HCT116 (cell line): ENCODE measurements around the gene UFSP2. TPM values are rescaled to one million over a fixed set of nuclear protein-coding genes. Genes with fewer than 3 reads are reported as not detected.

Experiments
- ATAC-seq: fragments of 200-7000 bp; cut with Tn5 transposase; 2 replicates; pipeline ENCODE4 v1.9.1; 2020; ENCODE audit warnings: mild to moderate bottlenecking, moderate library complexity
- BruUV-seq: library from RNA; stranded (reverse); fragments of 400-500 nt; replicated peaks from 2 replicates; lab custom pipeline; 2021; lab: Mats Ljungman, UMichigan
- CTCF ChIA-PET: fragments of 300-600 bp; sonication (Branson Sonifier 250); formaldehyde crosslinking; loops from one replicate; lab custom pipeline; 2021; ENCODE audit warnings: antibody characterized with exemption; lab: Charles Lee
- POLR2A ChIA-PET: fragments of 300-600, 350-600 bp; sonication (Branson Sonifier 250); formaldehyde crosslinking; loops from one replicate; lab custom pipeline; 2021; ENCODE audit warnings: antibody characterized with exemption; lab: Charles Lee
- RAD21 ChIA-PET, 2 experiments: fragments of 300-600 bp; sonication (Branson Sonifier 250); formaldehyde crosslinking; loops; one replicate each; lab custom pipeline; 2023; ENCODE audit warnings: low total read pairs in 2 of 2; ENCODE audit not compliant: uncharacterized antibody in 2 of 2, unreplicated experiment in 2 of 2, low non-redundant PET in 1 of 2; lab: Charles Lee
- DNase-seq: peaks from one replicate; pipeline ENCODE4 v3.0.0-alpha.2; 2010; ENCODE audit warnings: low read depth, low spot score
- H2AFZ ChIP-seq: fragments of 200-600 bp; shearing (Covaris generic), sonication (generic); 2 replicates; pipeline ENCODE4 v1.6.1; 2017; ENCODE audit warnings: low read depth, mixed run types, mixed read lengths, antibody characterized with exemption, low read length; ENCODE audit not compliant: poor library complexity, severe bottlenecking
- H3K27ac ChIP-seq: 2 replicates; pipeline ENCODE4 v1.5.1; 2012; ENCODE audit warnings: low read depth, low read length
- H3K27me3 ChIP-seq: fragments of 200-600 bp; sonication (generic); 2 replicates; pipeline ENCODE4 v1.6.1; 2016; ENCODE audit warnings: mixed run types, low read length, mixed read lengths; ENCODE audit not compliant: insufficient read depth
- H3K36me3 ChIP-seq, 2 experiments: fragments of 200-500 bp in 1 of 2; fragments of 200-600 bp in 1 of 2; sonication (Bioruptor generic) in 1 of 2; sonication (generic) in 1 of 2; 2 replicates each; pipeline versions ENCODE4 v1.5.1 to v1.6.1; 2014 to 2016; ENCODE audit warnings: low read length in 2 of 2, inconsistent platforms in 1 of 2, mixed read lengths in 1 of 2, mixed run types in 1 of 2; ENCODE audit not compliant: insufficient read depth in 2 of 2, control insufficient read depth in 1 of 2
- H3K4me1 ChIP-seq, 2 experiments: fragments of 200-600 bp in 1 of 2; sonication (generic) in 1 of 2; 2 replicates each; pipeline versions ENCODE4 v1.5.1 to v1.6.1; 2012 to 2017; ENCODE audit warnings: low read length in 2 of 2, inconsistent platforms in 1 of 2, mild to moderate bottlenecking in 1 of 2, mixed read lengths in 1 of 2, mixed run types in 1 of 2, moderate library complexity in 1 of 2; ENCODE audit not compliant: insufficient read depth in 2 of 2, control insufficient read depth in 1 of 2
- H3K4me2 ChIP-seq: fragments of 200-600 bp; sonication (generic); 2 replicates; pipeline ENCODE4 v1.6.1; 2017; ENCODE audit warnings: mixed run types, low read length, mixed read lengths
- H3K4me3 ChIP-seq, 2 experiments: fragments of 200-600 bp in 1 of 2; sonication (generic) in 1 of 2; replicated peaks in 1 of 2; 2 replicates each; pipeline ENCODE4 v1.5.1; 2011 to 2016; ENCODE audit warnings: low read length in 2 of 2, control low read depth in 1 of 2, low read depth in 1 of 2, mild to moderate bottlenecking in 1 of 2, mixed read lengths in 1 of 2, mixed run types in 1 of 2
- H3K79me2 ChIP-seq: fragments of 200-600 bp; sonication (generic); 2 replicates; pipeline ENCODE4 v1.6.1; 2017; ENCODE audit warnings: mild to moderate bottlenecking, mixed run types, low read length, moderate library complexity, mixed read lengths; ENCODE audit not compliant: insufficient read depth
- H3K9ac ChIP-seq: fragments of 200-600 bp; sonication (generic); 2 replicates; pipeline ENCODE4 v1.6.1; 2016; ENCODE audit warnings: low read length, mixed read lengths
- H3K9me2 ChIP-seq: fragments of 200-600 bp; sonication (generic), shearing (Covaris generic); 2 replicates; pipeline ENCODE4 v1.6.1; 2017; ENCODE audit warnings: mixed run types, mild to moderate bottlenecking, moderate library complexity; ENCODE audit not compliant: insufficient read depth
- H3K9me3 ChIP-seq, 2 experiments: fragments of 200-500 bp in 1 of 2; fragments of 200-600 bp in 1 of 2; sonication (Bioruptor generic) in 1 of 2; sonication (generic) in 1 of 2; 2 replicates each; pipeline ENCODE4 v1.6.1; 2014 to 2017; ENCODE audit warnings: low read length in 2 of 2, mixed read lengths in 2 of 2, inconsistent platforms in 1 of 2, low read depth in 1 of 2, mild to moderate bottlenecking in 1 of 2, mixed run types in 1 of 2, moderate library complexity in 1 of 2; ENCODE audit not compliant: control insufficient read depth in 1 of 2, insufficient read depth in 1 of 2
- H4K20me1 ChIP-seq: fragments of 200-600 bp; sonication (generic), shearing (Covaris generic); 2 replicates; pipeline ENCODE4 v1.6.1; 2017; ENCODE audit warnings: mixed run types, mild to moderate bottlenecking, moderate library complexity; ENCODE audit not compliant: insufficient read depth
- CBX3 ChIP-seq: IDR thresholded peaks from 2 replicates; pipeline ENCODE4 v1.6.1; 2012; ENCODE audit warnings: low read depth
- CEBPB ChIP-seq: IDR thresholded peaks from 2 replicates; pipeline ENCODE4 v1.6.1; 2012; ENCODE audit warnings: low read depth
- EGR1 ChIP-seq: IDR thresholded peaks from 2 replicates; pipeline ENCODE4 v1.6.1; 2012; ENCODE audit warnings: low read depth
- ELF1 ChIP-seq: IDR thresholded peaks from 2 replicates; pipeline ENCODE4 v1.6.1; 2012; ENCODE audit warnings: low read depth, borderline replicate concordance
- EZH2 ChIP-seq: fragments of 200-600 bp; sonication (generic); IDR thresholded peaks from 2 replicates; pipeline ENCODE4 v1.6.1; 2017; ENCODE audit warnings: antibody characterized with exemption, mixed run types
- EZH2phosphoT487 ChIP-seq: fragments of 200-600 bp; IDR thresholded peaks from 2 replicates; pipeline ENCODE4 v1.6.1; 2018; ENCODE audit warnings: antibody characterized with exemption, borderline replicate concordance
- JUND ChIP-seq: IDR thresholded peaks from 2 replicates; pipeline ENCODE4 v1.6.1; 2012
- POLR2A ChIP-seq: IDR thresholded peaks from 2 replicates; pipeline ENCODE4 v1.7.0; 2011; ENCODE audit warnings: borderline replicate concordance; ENCODE audit not compliant: insufficient read depth, insufficient read length; ENCODE audit errors: extremely low read depth
- POLR2AphosphoS5 ChIP-seq: IDR thresholded peaks from 2 replicates; pipeline ENCODE4 v1.6.1; 2011; ENCODE audit warnings: mild to moderate bottlenecking, low read depth, low read length, moderate library complexity
- RAD21 ChIP-seq: IDR thresholded peaks from 2 replicates; pipeline ENCODE4 v1.6.1; 2012; ENCODE audit warnings: low read depth, mild to moderate bottlenecking
- SIN3A ChIP-seq: IDR thresholded peaks from 2 replicates; pipeline ENCODE4 v1.6.1; 2012; ENCODE audit warnings: low read depth
- SRF ChIP-seq: IDR thresholded peaks from 2 replicates; pipeline ENCODE4 v1.6.1; 2012; ENCODE audit warnings: low read depth
- TCF7L2 ChIP-seq: IDR thresholded peaks from 2 replicates; pipeline ENCODE4 v1.7.0; 2011; ENCODE audit warnings: borderline replicate concordance, inconsistent platforms; ENCODE audit not compliant: insufficient read depth, insufficient read length; ENCODE audit errors: extremely low read depth
- YY1 ChIP-seq: IDR thresholded peaks from 2 replicates; pipeline ENCODE4 v1.6.1; 2011; ENCODE audit warnings: low read length, low read depth, moderate library complexity, mild to moderate bottlenecking; ENCODE audit not compliant: insufficient replicate concordance; ENCODE audit errors: extremely low read depth
- ZNF274 ChIP-seq: fragments of 200-500 bp; sonication (Bioruptor generic); IDR thresholded peaks from 2 replicates; pipeline ENCODE4 v1.6.1; 2014; ENCODE audit warnings: mild to moderate bottlenecking, low read depth, low read length, inconsistent platforms
- intact Hi-C: fragments of 100-400 bp; cut with micrococcal nuclease; formaldehyde crosslinking; loops from 2 replicates; pipeline ENCODE4 v1.10.0; 2022
- total RNA-seq: library from RNA; stranded (reverse); gene quantifications from one replicate; pipeline ENCODE4 v1.2.1, GENCODE V29; 2021; ENCODE audit not compliant: unreplicated experiment
- TF ChIP-seq, protein P1 (sequence below): IDR thresholded peaks from 2 replicates; pipeline ENCODE4 v1.6.1; 2012
- TF ChIP-seq, protein P2 (sequence below): IDR thresholded peaks from 2 replicates; pipeline ENCODE4 v1.6.1; 2012
- TF ChIP-seq, protein P3 (sequence below): IDR thresholded peaks from 2 replicates; pipeline ENCODE4 v1.6.1; 2011; ENCODE audit warnings: mild to moderate bottlenecking, low read length, moderate library complexity; ENCODE audit not compliant: insufficient replicate concordance; ENCODE audit errors: extremely low read depth

The UFSP2 gene
- total RNA-seq, 1 experiment from 2014 or later = 29.4 TPM

DNA sequence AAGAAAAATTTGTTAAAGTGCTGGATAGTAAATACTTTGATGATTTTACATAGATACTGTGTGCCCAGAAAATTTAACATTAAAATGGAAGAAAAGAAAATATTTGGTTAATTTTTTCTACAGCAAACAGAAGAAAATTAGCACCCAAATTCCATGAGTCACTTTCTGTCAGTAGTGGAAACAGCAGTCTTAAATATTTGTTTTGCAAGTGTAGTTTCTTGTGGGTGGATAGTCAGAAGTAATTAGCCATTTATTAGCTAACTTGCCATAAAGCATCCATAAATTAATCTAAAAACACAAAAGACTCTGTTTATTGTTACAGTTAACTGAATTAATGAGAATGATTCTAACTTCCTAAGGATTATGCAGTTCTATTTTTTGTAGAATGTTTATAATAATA is 9.7 kb upstream of the UFSP2 start:
- Histone ChIP-seq H3K36me3 (no peaks in the 10 kb centered on the region), H2AFZ (no peak overlapping the region), H3K4me3 (no peak overlapping the region), H3K27me3 (no peaks in the 10 kb centered on the region), H3K9me2 (no peaks in the 10 kb centered on the region), H3K4me1 (no peaks in the 10 kb centered on the region), H3K9me3 (no peaks in the 10 kb centered on the region), H3K79me2 (no peaks in the 10 kb centered on the region), H3K4me2 (no peak overlapping the region), H3K9ac (no peak overlapping the region), H4K20me1 (no peaks in the 10 kb centered on the region), H3K27ac (no peak overlapping the region)
- ChIA-PET RAD21 (no interaction called here), POLR2A (no interaction called here), CTCF (no interaction called here)
- TF ChIP-seq YY1 = no peak
- no peak for TF ChIP-seq EGR1
- TF ChIP-seq EZH2 = no peak
- TF ChIP-seq, protein P1, sequence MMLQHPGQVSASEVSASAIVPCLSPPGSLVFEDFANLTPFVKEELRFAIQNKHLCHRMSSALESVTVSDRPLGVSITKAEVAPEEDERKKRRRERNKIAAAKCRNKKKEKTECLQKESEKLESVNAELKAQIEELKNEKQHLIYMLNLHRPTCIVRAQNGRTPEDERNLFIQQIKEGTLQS = no peak
- no peak for TF ChIP-seq ZNF274
- TF ChIP-seq EZH2phosphoT487 = no peak
- TF ChIP-seq POLR2AphosphoS5 = no peak
- TF ChIP-seq SIN3A = no peak
- TF ChIP-seq, protein P2, sequence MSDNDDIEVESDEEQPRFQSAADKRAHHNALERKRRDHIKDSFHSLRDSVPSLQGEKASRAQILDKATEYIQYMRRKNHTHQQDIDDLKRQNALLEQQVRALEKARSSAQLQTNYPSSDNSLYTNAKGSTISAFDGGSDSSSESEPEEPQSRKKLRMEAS = no peak
- no peak for TF ChIP-seq CBX3
- no peak for TF ChIP-seq SRF
- TF ChIP-seq CEBPB = no peak
- TF ChIP-seq JUND = no peak
- no peak for TF ChIP-seq POLR2A
- TF ChIP-seq ELF1 = no peak
- no peak for TF ChIP-seq RAD21
- TF ChIP-seq TCF7L2 = no peak
- TF ChIP-seq, protein P3, sequence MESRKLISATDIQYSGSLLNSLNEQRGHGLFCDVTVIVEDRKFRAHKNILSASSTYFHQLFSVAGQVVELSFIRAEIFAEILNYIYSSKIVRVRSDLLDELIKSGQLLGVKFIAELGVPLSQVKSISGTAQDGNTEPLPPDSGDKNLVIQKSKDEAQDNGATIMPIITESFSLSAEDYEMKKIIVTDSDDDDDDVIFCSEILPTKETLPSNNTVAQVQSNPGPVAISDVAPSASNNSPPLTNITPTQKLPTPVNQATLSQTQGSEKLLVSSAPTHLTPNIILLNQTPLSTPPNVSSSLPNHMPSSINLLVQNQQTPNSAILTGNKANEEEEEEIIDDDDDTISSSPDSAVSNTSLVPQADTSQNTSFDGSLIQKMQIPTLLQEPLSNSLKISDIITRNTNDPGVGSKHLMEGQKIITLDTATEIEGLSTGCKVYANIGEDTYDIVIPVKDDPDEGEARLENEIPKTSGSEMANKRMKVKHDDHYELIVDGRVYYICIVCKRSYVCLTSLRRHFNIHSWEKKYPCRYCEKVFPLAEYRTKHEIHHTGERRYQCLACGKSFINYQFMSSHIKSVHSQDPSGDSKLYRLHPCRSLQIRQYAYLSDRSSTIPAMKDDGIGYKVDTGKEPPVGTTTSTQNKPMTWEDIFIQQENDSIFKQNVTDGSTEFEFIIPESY = no peak
- BruUV-seq = no TSS peak
- ATAC-seq (no peak), DNase-seq (no peak)
- intact Hi-C loops = no loop called here
